Uterus (tissue), 2 donors: ENCODE results near the gene SRPK2.

Experiments
- POLR2A ChIP-seq, 2 donors: fragments of 450-650 bp; IDR thresholded peaks; one replicate each; pipeline ENCODE4 v1.6.1; 2016; ENCODE audit warnings: antibody characterized with exemption in 2 of 2, mild to moderate bottlenecking in 1 of 2, moderate library complexity in 1 of 2
- TF ChIP-seq, protein P1 (sequence below), 4 experiments: fragments of 200-600 bp in 2 of 4; fragments of 450-650 bp in 2 of 4; sonication (generic) in 2 of 4; IDR thresholded peaks; one replicate each; pipeline ENCODE4 v1.5.1; 2016 to 2019; ENCODE audit warnings: antibody characterized with exemption in 4 of 4, mild to moderate bottlenecking in 2 of 4, moderate library complexity in 1 of 4

DNA sequence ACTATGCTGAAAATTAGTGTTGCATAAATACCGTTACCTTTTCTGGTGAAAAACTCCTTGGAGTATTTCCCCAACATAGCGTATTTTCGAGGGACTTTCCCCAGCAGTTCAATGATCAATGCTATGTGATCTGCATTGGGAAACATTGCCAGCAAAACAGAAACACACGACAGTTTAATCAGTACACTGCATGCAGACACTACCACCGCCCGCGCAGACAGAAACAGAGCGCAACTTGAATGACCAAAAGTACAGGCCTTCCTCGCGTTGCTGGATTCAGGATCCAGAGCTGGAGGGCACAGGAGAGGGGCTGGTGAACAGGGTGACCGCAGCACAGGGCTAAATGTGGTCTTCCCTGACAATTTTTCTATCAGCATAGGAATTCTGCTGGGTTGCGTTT lies 263.0 kb downstream of the SRPK2 start:
- TF ChIP-seq, protein P1, sequence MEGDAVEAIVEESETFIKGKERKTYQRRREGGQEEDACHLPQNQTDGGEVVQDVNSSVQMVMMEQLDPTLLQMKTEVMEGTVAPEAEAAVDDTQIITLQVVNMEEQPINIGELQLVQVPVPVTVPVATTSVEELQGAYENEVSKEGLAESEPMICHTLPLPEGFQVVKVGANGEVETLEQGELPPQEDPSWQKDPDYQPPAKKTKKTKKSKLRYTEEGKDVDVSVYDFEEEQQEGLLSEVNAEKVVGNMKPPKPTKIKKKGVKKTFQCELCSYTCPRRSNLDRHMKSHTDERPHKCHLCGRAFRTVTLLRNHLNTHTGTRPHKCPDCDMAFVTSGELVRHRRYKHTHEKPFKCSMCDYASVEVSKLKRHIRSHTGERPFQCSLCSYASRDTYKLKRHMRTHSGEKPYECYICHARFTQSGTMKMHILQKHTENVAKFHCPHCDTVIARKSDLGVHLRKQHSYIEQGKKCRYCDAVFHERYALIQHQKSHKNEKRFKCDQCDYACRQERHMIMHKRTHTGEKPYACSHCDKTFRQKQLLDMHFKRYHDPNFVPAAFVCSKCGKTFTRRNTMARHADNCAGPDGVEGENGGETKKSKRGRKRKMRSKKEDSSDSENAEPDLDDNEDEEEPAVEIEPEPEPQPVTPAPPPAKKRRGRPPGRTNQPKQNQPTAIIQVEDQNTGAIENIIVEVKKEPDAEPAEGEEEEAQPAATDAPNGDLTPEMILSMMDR (IDR thresholded peaks at IDR 0.05) = no peak
- no peak for TF ChIP-seq POLR2A (IDR thresholded peaks at IDR 0.05)
